ENCODE data around the gene SIPA1L3.

DNA sequence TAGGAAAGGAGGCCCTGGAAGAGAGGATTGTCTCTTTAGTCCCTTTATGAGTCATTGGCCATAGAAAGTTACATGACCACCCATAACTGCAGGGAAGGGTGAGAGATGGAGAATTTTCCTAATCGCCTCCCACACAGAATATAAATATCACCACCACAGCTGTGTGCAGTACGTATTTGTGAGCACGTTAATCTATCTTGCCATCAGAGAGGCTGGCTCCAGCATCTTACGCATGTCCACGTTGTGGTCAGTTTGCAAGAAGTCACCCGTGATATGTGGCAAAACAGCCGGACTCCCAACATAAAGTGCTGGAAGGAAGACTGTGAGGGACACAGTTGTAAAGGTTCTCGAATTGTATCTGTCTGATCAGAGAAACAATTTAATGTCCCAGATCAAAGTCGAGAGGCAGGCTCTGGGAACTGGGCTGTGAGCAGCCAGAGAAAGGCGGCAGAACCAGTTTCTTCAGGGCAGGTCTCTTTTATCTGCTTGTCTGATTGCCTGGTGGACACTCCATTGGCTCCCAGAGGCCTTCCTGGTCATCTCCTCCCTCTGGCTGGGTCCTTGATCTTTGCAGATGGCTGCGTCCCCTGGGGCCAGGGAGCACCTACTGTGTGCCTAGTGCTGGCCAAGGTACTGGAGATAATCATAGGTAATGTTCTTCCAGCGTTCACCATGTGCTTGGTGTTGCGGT lies 74.9 kb downstream of the SIPA1L3 start:
- TF ChIP-seq, protein P1, sequence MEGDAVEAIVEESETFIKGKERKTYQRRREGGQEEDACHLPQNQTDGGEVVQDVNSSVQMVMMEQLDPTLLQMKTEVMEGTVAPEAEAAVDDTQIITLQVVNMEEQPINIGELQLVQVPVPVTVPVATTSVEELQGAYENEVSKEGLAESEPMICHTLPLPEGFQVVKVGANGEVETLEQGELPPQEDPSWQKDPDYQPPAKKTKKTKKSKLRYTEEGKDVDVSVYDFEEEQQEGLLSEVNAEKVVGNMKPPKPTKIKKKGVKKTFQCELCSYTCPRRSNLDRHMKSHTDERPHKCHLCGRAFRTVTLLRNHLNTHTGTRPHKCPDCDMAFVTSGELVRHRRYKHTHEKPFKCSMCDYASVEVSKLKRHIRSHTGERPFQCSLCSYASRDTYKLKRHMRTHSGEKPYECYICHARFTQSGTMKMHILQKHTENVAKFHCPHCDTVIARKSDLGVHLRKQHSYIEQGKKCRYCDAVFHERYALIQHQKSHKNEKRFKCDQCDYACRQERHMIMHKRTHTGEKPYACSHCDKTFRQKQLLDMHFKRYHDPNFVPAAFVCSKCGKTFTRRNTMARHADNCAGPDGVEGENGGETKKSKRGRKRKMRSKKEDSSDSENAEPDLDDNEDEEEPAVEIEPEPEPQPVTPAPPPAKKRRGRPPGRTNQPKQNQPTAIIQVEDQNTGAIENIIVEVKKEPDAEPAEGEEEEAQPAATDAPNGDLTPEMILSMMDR (IDR thresholded peaks at IDR 0.05): no peak
- TF ChIP-seq MXI1 (IDR thresholded peaks at IDR 0.05; ENCODE audit: low read depth, low read length): no peak
- TF ChIP-seq TCF12 (IDR thresholded peaks at IDR 0.05): no peak

All from SK-N-SH (cell line).